GM10248 (cell line): ENCODE data around the gene PRPF8.

Experiments used
- CTCF ChIA-PET: fragments of 300-600 bp; sonication (Branson Sonifier 250); formaldehyde crosslinking; extraction: SDS; loops from one replicate; lab custom pipeline; 2021; ENCODE audit warnings: antibody characterized with exemption; lab: Yijun Ruan, JAX
- POLR2A ChIA-PET: fragments of 350-650 bp; sonication (Branson Sonifier 250); formaldehyde crosslinking; extraction: SDS; loops from one replicate; lab custom pipeline; 2020; ENCODE audit warnings: antibody characterized with exemption; lab: Yijun Ruan, JAX
- DNase-seq: peaks from one replicate; pipeline ENCODE4 v3.0.0; 2012; ENCODE audit errors: extremely low spot score
- CTCF ChIP-seq: IDR thresholded peaks from 2 replicates; pipeline ENCODE4 v1.5.1; 2012; ENCODE audit warnings: mild to moderate bottlenecking, low read depth; ENCODE audit errors: extremely low read depth, missing control alignments, control extremely low read depth

PRPF8 gene

GRCh38 chr17:1730326-1731193 lies 45.9 kb upstream of the PRPF8 start:
- no peak for DNase-seq
- ChIA-PET CTCF (interaction anchor here (2.8 to 3.2 kb wide), 2 partner anchors 9 to 14 kb away, joined by 9 to 26 read pairs; no protein-coding TSS in a partner anchor), POLR2A (interaction anchor here (1.0 to 1.1 kb wide), 2 partner anchors 14 to 101 kb away, joined by 6 to 8 read pairs; no protein-coding TSS in a partner anchor)
- TF ChIP-seq CTCF: no peak

GRCh38 chr17:1729966-1730325 lies 45.3 kb upstream of the PRPF8 start:
- DNase-seq: no peak
- no peak for TF ChIP-seq CTCF
- ChIA-PET POLR2A (interaction anchor here (0.7 kb wide), 1 partner anchor 16 kb away, joined by 3 read pairs; no protein-coding TSS in a partner anchor), CTCF (no interaction called here)

GRCh38 chr17:1727876-1728630 lies 43.4 kb upstream of the PRPF8 start:
- DNase-seq: no peak
- TF ChIP-seq CTCF: no peak
- CTCF ChIA-PET: no interaction called here
- POLR2A ChIA-PET: interaction anchor here (0.6 kb wide), 1 partner anchor 11 kb away, joined by 3 read pairs; no protein-coding TSS in a partner anchor

GRCh38 chr17:1727258-1727789 lies 42.7 kb upstream of the PRPF8 start:
- no peak for TF ChIP-seq CTCF
- POLR2A ChIA-PET: no interaction called here
- CTCF ChIA-PET: interaction anchor here (0.8 kb wide), 1 partner anchor 13 kb away, joined by 3 read pairs; no protein-coding TSS in a partner anchor
- DNase-seq: no peak

- no peak for TF ChIP-seq CTCF
- no peak for DNase-seq
- CTCF ChIA-PET: interaction anchor here (0.8 kb wide), 1 partner anchor 13 kb away, joined by 3 read pairs; no protein-coding TSS in a partner anchor
- POLR2A ChIA-PET: interaction anchor here (2.7 kb wide), 1 partner anchor 10 kb away, joined by 15 read pairs; no protein-coding TSS in a partner anchor
These were observed 42.1 kb upstream of the PRPF8 start for GRCh38 chr17:1726626-1727257.
